Stomach (tissue), 9 donors: ENCODE measurements around the gene CD14. TPM values are rescaled to one million over a fixed set of nuclear protein-coding genes. Genes with fewer than 3 reads are reported as not detected.

ENCODE experiments used
- DNase-seq, 2 donors: peaks; one replicate each; pipeline versions ENCODE4 v3.0.0 to v3.0.0-alpha.2; 2013 to 2019
- H3K27ac ChIP-seq, 5 donors: fragments of 200-600 bp in 4 of 5; sonication (generic) in 4 of 5; one replicate each; pipeline ENCODE4 v1.5.1; 2013 to 2019; ENCODE audit warnings: mild to moderate bottlenecking in 1 of 5, moderate library complexity in 1 of 5
- H3K27me3 ChIP-seq, 3 donors: fragments of 200-600 bp; sonication (generic); one replicate each; pipeline ENCODE4 v1.5.1; 2017 to 2019; ENCODE audit warnings: mixed run types in 1 of 3
- H3K36me3 ChIP-seq, 4 donors: fragments of 200-600 bp; sonication (generic); 1 replicate in 3 of 4; 2 replicates in 1 of 4; pipeline ENCODE4 v1.5.1; 2016 to 2019
- H3K4me1 ChIP-seq, 4 donors: fragments of 200-600 bp; sonication (generic); one replicate each; pipeline ENCODE4 v1.5.1; 2016 to 2019
- H3K4me3 ChIP-seq, 4 donors: fragments of 200-600 bp; sonication (generic) in 3 of 4; one replicate each; pipeline ENCODE4 v1.5.1; 2016 to 2019; ENCODE audit warnings: mild to moderate bottlenecking in 1 of 4
- H3K9me3 ChIP-seq, 4 donors: fragments of 200-600 bp; sonication (generic); one replicate each; pipeline ENCODE4 v1.5.1; 2016 to 2019
- CTCF ChIP-seq, 7 experiments: fragments of 450-650 bp in 4 of 7; fragments of 200-600 bp in 3 of 7; sonication (generic) in 3 of 7; IDR thresholded peaks; one replicate each; pipeline ENCODE4 v1.5.1; 2016 to 2019; ENCODE audit warnings: antibody characterized with exemption in 7 of 7, control low read depth in 2 of 7, mild to moderate bottlenecking in 1 of 7
- EP300 ChIP-seq: sonication (generic); formaldehyde crosslinking; IDR thresholded peaks from one replicate; pipeline ENCODE4 v1.6.1; 2017; ENCODE audit warnings: antibody characterized with exemption
- POLR2A ChIP-seq, 4 donors: fragments of 450-650 bp; IDR thresholded peaks; one replicate each; pipeline ENCODE4 v1.6.1; 2016; ENCODE audit warnings: antibody characterized with exemption in 4 of 4, control low read depth in 2 of 4, mild to moderate bottlenecking in 1 of 4, moderate library complexity in 1 of 4
- POLR2AphosphoS5 ChIP-seq, 3 donors: sonication (generic); formaldehyde crosslinking; IDR thresholded peaks; one replicate each; pipeline ENCODE4 v1.6.1; 2016; ENCODE audit warnings: antibody characterized with exemption in 3 of 3
- WGBS, 5 donors: extraction: QIAGEN DNeasy Blood & Tissue Kit in 3 of 5; methylation state at CpG; one replicate each; pipeline versions ENCODE4 v1.1.5 to v1.1.7; 2013 to 2018; 5-methylcytosine and 5-hydroxymethylcytosine counted together
- intact Hi-C: fragments of 100-400 bp; cut with DNase I; formaldehyde crosslinking; loops from one replicate; pipeline ENCODE4 v1.15.1; 2023; ENCODE audit warnings: low total_unique reads
- polyA plus RNA-seq, 3 donors: library from polyadenylated mRNA; stranded (reverse); fragments of 200-250 nt; gene quantifications; one replicate each; pipeline ENCODE4 v1.2.3, GENCODE V29; 2013
- total RNA-seq, 5 donors: library from RNA; depleted of rRNA; stranded (reverse); fragments of >200 nt; gene quantifications; one replicate each; pipeline versions ENCODE4 v1.1.0 to v1.2.3, GENCODE V29; 2014 to 2016
- donor health status: healthy with polysubstance abuse.
- donor health status: Bipolar disorder and iron deficiency.
- donor health status: healthy.

Gene CD14
- total and polyA plus RNA-seq, 8 donors, result 8.5 to 99.8 (median 29.4) TPM

- Histone ChIP-seq H3K4me1 (peaks cover 7 to 38% (median 20%) of the 10 kb centered on the region in 4 donors), H3K4me3 (peak overlapping the region; percentile 54 to 63 (median 58)), H3K36me3 (no peaks in the 10 kb centered on the region), H3K27me3 (no peaks in the 10 kb centered on the region), H3K9me3 (no peaks in the 10 kb centered on the region), H3K27ac (peak overlapping the region; percentile 27 to 86 (median 73))
- intact Hi-C loops, result loop anchor here (5.0 kb wide), 1 partner anchor 65 kb away; no protein-coding TSS in a partner anchor
- no peak for TF ChIP-seq CTCF (IDR thresholded peaks at IDR 0.05)
- no peak for TF ChIP-seq POLR2A (IDR thresholded peaks at IDR 0.05)
- peak in 2 of 3 donors; percentile 25 to 36 for TF ChIP-seq POLR2AphosphoS5 (IDR thresholded peaks at IDR 0.05)
- peak; percentile 58 to 73 for DNase-seq
- WGBS, 5 donors, result 0 to 2% (median 0%) methylated on average over 13 to 51 of the region's 51 CpGs
Observed at GRCh38 chr5:140632366-140633020, 482 bp downstream of the CD14 start.

GRCh38 chr5:140631831-140632365 lies 1.1 kb downstream of the CD14 start:
- peaks cover 7 to 38% (median 20%) of the 10 kb centered on the region in 4 donors for H3K4me1 ChIP-seq
- intact Hi-C loops, result loop anchor here (5.0 kb wide), 1 partner anchor 65 kb away; no protein-coding TSS in a partner anchor
- peak in 1 of 2 donors; percentile 73 for DNase-seq
- peak overlapping the region; percentile 54 to 63 (median 58) for H3K4me3 ChIP-seq
- WGBS, 5 donors, result 6 to 26% (median 10%) methylated on average over 19 to 36 of the region's 36 CpGs
- H3K27ac ChIP-seq, result peak overlapping the region; percentile 27 to 86 (median 73)
- H3K9me3 ChIP-seq, result no peaks in the 10 kb centered on the region
- TF ChIP-seq CTCF (IDR thresholded peaks at IDR 0.05), result no peak
- no peak for TF ChIP-seq EP300
- TF ChIP-seq POLR2A (IDR thresholded peaks at IDR 0.05), result no peak
- no peak for TF ChIP-seq POLR2AphosphoS5 (IDR thresholded peaks at IDR 0.05)
- no peaks in the 10 kb centered on the region for H3K27me3 ChIP-seq
- H3K36me3 ChIP-seq, result no peaks in the 10 kb centered on the region

GRCh38 chr5:140631036-140631417 lies 1.9 kb downstream of the CD14 start:
- Histone ChIP-seq H3K36me3 (no peaks in the 10 kb centered on the region), H3K4me1 (peaks cover 7 to 38% (median 20%) of the 10 kb centered on the region in 4 donors), H3K4me3 (peak overlapping the region in 3 of 4 donors; percentile 57 to 63 (median 60)), H3K27ac (peak overlapping the region in 2 of 5 donors; percentile 70 to 86), H3K27me3 (no peaks in the 10 kb centered on the region), H3K9me3 (no peaks in the 10 kb centered on the region)
- intact Hi-C loops, result loop anchor here (5.0 kb wide), 1 partner anchor 64 kb away; no protein-coding TSS in a partner anchor
- no peak for DNase-seq
- no peak for TF ChIP-seq POLR2AphosphoS5 (IDR thresholded peaks at IDR 0.05)
- TF ChIP-seq EP300, result no peak
- no peak for TF ChIP-seq POLR2A (IDR thresholded peaks at IDR 0.05)
- TF ChIP-seq CTCF (IDR thresholded peaks at IDR 0.05), result no peak
- WGBS, 5 donors, result 82 to 96% (median 91%) methylated on average over 4 of the region's 4 CpGs

- no peaks in the 10 kb centered on the region for H3K9me3 ChIP-seq
Observed at GRCh38 chr5:140630292-140631035, 2.5 kb downstream of the CD14 start.

More at GRCh38 chr5:140630292-140631035, 2.5 kb downstream of the CD14 start:
- intact Hi-C loops, result loop anchor here (5.0 kb wide), 1 partner anchor 63 kb away; no protein-coding TSS in a partner anchor
- Histone ChIP-seq H3K4me1 (peaks cover 7 to 38% (median 20%) of the 10 kb centered on the region in 4 donors), H3K36me3 (no peaks in the 10 kb centered on the region), H3K4me3 (peak overlapping the region in 2 of 4 donors; percentile 57 to 63), H3K27me3 (no peaks in the 10 kb centered on the region), H3K27ac (peak overlapping the region in 2 of 5 donors; percentile 70 to 86)
- WGBS, 5 donors, result 70 to 81% (median 76%) methylated on average over 2 of the region's 2 CpGs
- DNase-seq, result no peak
- no peak for TF ChIP-seq POLR2AphosphoS5 (IDR thresholded peaks at IDR 0.05)
- TF ChIP-seq CTCF (IDR thresholded peaks at IDR 0.05), result no peak
- TF ChIP-seq EP300, result no peak
- no peak for TF ChIP-seq POLR2A (IDR thresholded peaks at IDR 0.05)
